Neural progenitor cell (in vitro differentiated cells): Measurements from ENCODE around the gene RTL9.

ENCODE experiments used
- EZH2 ChIP-seq: fragments of 200-600 bp; sonication (generic); IDR thresholded peaks from 2 replicates; pipeline ENCODE4 v1.6.1; 2017; ENCODE audit warnings: antibody characterized with exemption, mild to moderate bottlenecking, moderate library complexity
- EZH2phosphoT487 ChIP-seq: fragments of 200-600 bp; sonication (generic); IDR thresholded peaks from 2 replicates; pipeline ENCODE4 v1.6.1; 2017; ENCODE audit warnings: antibody characterized with exemption
- TF ChIP-seq, protein P1 (sequence below): fragments of 200-600 bp; sonication (generic); IDR thresholded peaks from 2 replicates; pipeline ENCODE4 v1.5.1; 2017; ENCODE audit warnings: antibody characterized with exemption, mild to moderate bottlenecking

DNA sequence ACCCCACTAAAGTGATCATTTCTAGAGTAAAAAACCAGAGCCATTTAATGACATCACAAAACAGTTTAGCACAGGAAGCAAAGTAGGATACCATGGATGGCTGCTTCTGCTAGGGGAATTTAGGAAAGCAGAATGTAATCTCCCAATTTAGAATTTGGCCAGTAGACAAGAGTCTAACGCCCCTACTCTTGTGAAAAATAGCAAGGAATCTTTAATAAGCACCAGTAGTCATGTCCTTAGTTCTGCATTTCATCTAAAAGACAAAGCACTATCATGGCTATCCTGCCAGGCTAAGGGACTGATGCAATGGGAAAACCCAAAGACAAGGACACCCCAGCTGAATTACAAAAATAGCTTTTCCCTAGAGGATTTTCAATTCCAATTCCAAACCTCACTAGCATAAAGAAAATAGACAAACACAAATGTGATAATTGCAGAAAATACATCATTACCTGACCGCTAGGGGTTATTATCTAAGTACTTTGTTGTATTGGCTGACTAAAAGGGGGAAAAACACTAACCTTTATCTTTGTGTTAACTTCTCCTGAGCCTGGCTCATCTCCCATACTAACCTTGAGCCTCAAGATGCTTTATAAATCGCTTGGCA is 38.2 kb upstream of the RTL9 start:
- TF ChIP-seq, protein P1, sequence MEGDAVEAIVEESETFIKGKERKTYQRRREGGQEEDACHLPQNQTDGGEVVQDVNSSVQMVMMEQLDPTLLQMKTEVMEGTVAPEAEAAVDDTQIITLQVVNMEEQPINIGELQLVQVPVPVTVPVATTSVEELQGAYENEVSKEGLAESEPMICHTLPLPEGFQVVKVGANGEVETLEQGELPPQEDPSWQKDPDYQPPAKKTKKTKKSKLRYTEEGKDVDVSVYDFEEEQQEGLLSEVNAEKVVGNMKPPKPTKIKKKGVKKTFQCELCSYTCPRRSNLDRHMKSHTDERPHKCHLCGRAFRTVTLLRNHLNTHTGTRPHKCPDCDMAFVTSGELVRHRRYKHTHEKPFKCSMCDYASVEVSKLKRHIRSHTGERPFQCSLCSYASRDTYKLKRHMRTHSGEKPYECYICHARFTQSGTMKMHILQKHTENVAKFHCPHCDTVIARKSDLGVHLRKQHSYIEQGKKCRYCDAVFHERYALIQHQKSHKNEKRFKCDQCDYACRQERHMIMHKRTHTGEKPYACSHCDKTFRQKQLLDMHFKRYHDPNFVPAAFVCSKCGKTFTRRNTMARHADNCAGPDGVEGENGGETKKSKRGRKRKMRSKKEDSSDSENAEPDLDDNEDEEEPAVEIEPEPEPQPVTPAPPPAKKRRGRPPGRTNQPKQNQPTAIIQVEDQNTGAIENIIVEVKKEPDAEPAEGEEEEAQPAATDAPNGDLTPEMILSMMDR, result no peak
- TF ChIP-seq EZH2phosphoT487 (no peak), EZH2 (no peak)
